ENCODE results near the gene COBL.

The COBL gene

GRCh38 chr7:51040787-51041186 lies 275.8 kb downstream of the COBL start:
- H3K9ac ChIP-seq (ENCODE audit: low read length in 2 of 2) = no peak overlapping the region
- H3K27me3 ChIP-seq (ENCODE audit: control insufficient read depth in 1 of 2, insufficient read depth in 2 of 2, low read length in 2 of 2) = no peaks in the 10 kb centered on the region
- H3K36me3 ChIP-seq (ENCODE audit: control insufficient read depth in 2 of 2, insufficient read depth in 2 of 2, low read length in 2 of 2) = peaks cover 0 to 2% of the 10 kb centered on the region in 2 donors
- H3K4me1 ChIP-seq (ENCODE audit: control insufficient read depth, insufficient read depth, low read length) = no peaks in the 10 kb centered on the region
- H3K4me3 ChIP-seq (ENCODE audit: low read length in 2 of 2) = no peak overlapping the region
- no peak overlapping the region for H3K27ac ChIP-seq (ENCODE audit: low read length)
- H3K9me3 ChIP-seq (ENCODE audit: control insufficient read depth in 2 of 2, low read length in 2 of 2) = no peaks in the 10 kb centered on the region

- peaks cover 0 to 2% of the 10 kb centered on the region in 2 donors for H3K36me3 ChIP-seq (ENCODE audit: control insufficient read depth in 2 of 2, insufficient read depth in 2 of 2, low read length in 2 of 2)
- no peak overlapping the region for H3K9ac ChIP-seq (ENCODE audit: low read length in 2 of 2)
- H3K27me3 ChIP-seq (ENCODE audit: control insufficient read depth in 1 of 2, insufficient read depth in 2 of 2, low read length in 2 of 2) = no peaks in the 10 kb centered on the region
- peaks cover 14% of the 10 kb centered on the region for H3K4me1 ChIP-seq (ENCODE audit: control insufficient read depth, insufficient read depth, low read length)
- no peaks in the 10 kb centered on the region for H3K9me3 ChIP-seq (ENCODE audit: control insufficient read depth in 2 of 2, low read length in 2 of 2)
- no peak overlapping the region for H3K27ac ChIP-seq (ENCODE audit: low read length)
- no peak overlapping the region for H3K4me3 ChIP-seq (ENCODE audit: low read length in 2 of 2)
Measured at GRCh38 chr7:51038573-51038972, 278.0 kb downstream of the COBL start.

GRCh38 chr7:51035716-51036115 lies 280.9 kb downstream of the COBL start:
- Histone ChIP-seq H3K27ac (ENCODE audit: low read length) (no peak overlapping the region), H3K36me3 (ENCODE audit: control insufficient read depth in 2 of 2, insufficient read depth in 2 of 2, low read length in 2 of 2) (no peaks in the 10 kb centered on the region), H3K9me3 (ENCODE audit: control insufficient read depth in 2 of 2, low read length in 2 of 2) (no peaks in the 10 kb centered on the region), H3K27me3 (ENCODE audit: control insufficient read depth in 1 of 2, insufficient read depth in 2 of 2, low read length in 2 of 2) (no peaks in the 10 kb centered on the region), H3K4me1 (ENCODE audit: control insufficient read depth, insufficient read depth, low read length) (peaks cover 14% of the 10 kb centered on the region), H3K9ac (ENCODE audit: low read length in 2 of 2) (no peak overlapping the region), H3K4me3 (ENCODE audit: low read length in 2 of 2) (no peak overlapping the region)

GRCh38 chr7:51034521-51035264 lies 281.9 kb downstream of the COBL start:
- Histone ChIP-seq H3K9me3 (ENCODE audit: control insufficient read depth in 2 of 2, low read length in 2 of 2) (no peaks in the 10 kb centered on the region), H3K27ac (ENCODE audit: low read length) (peak overlapping the region; percentile 11), H3K4me3 (ENCODE audit: low read length in 2 of 2) (no peak overlapping the region), H3K9ac (ENCODE audit: low read length in 2 of 2) (no peak overlapping the region), H3K36me3 (ENCODE audit: control insufficient read depth in 2 of 2, insufficient read depth in 2 of 2, low read length in 2 of 2) (peaks cover 0 to under 1% of the 10 kb centered on the region in 2 donors), H3K4me1 (ENCODE audit: control insufficient read depth, insufficient read depth, low read length) (peaks cover 14% of the 10 kb centered on the region), H3K27me3 (ENCODE audit: control insufficient read depth in 1 of 2, insufficient read depth in 2 of 2, low read length in 2 of 2) (no peaks in the 10 kb centered on the region)

GRCh38 chr7:51033727-51034520 lies 282.7 kb downstream of the COBL start:
- no peak overlapping the region for H3K9ac ChIP-seq (ENCODE audit: low read length in 2 of 2)
- peaks cover 0 to 2% of the 10 kb centered on the region in 2 donors for H3K36me3 ChIP-seq (ENCODE audit: control insufficient read depth in 2 of 2, insufficient read depth in 2 of 2, low read length in 2 of 2)
- peaks cover 14% of the 10 kb centered on the region for H3K4me1 ChIP-seq (ENCODE audit: control insufficient read depth, insufficient read depth, low read length)
- no peak overlapping the region for H3K27ac ChIP-seq (ENCODE audit: low read length)
- no peaks in the 10 kb centered on the region for H3K27me3 ChIP-seq (ENCODE audit: control insufficient read depth in 1 of 2, insufficient read depth in 2 of 2, low read length in 2 of 2)
- no peaks in the 10 kb centered on the region for H3K9me3 ChIP-seq (ENCODE audit: control insufficient read depth in 2 of 2, low read length in 2 of 2)
- H3K4me3 ChIP-seq (ENCODE audit: low read length in 2 of 2) = peak overlapping the region in 1 of 2 donors; percentile 35

GRCh38 chr7:51031791-51032515 lies 284.7 kb downstream of the COBL start:
- no peak overlapping the region for H3K9ac ChIP-seq (ENCODE audit: low read length in 2 of 2)
- no peaks in the 10 kb centered on the region for H3K9me3 ChIP-seq (ENCODE audit: control insufficient read depth in 2 of 2, low read length in 2 of 2)
- H3K27ac ChIP-seq (ENCODE audit: low read length) = no peak overlapping the region

GRCh38 chr7:51031216-51031615 lies 285.4 kb downstream of the COBL start:
- Histone ChIP-seq H3K27ac (ENCODE audit: low read length) (no peak overlapping the region), H3K36me3 (ENCODE audit: control insufficient read depth in 2 of 2, insufficient read depth in 2 of 2, low read length in 2 of 2) (peaks cover 7 to 9% of the 10 kb centered on the region in 2 donors), H3K9ac (ENCODE audit: low read length in 2 of 2) (no peak overlapping the region), H3K27me3 (ENCODE audit: control insufficient read depth in 1 of 2, insufficient read depth in 2 of 2, low read length in 2 of 2) (no peaks in the 10 kb centered on the region), H3K4me3 (ENCODE audit: low read length in 2 of 2) (no peak overlapping the region), H3K4me1 (ENCODE audit: control insufficient read depth, insufficient read depth, low read length) (peaks cover 14% of the 10 kb centered on the region), H3K9me3 (ENCODE audit: control insufficient read depth in 2 of 2, low read length in 2 of 2) (no peaks in the 10 kb centered on the region)

More at GRCh38 chr7:51031791-51032515, 284.7 kb downstream of the COBL start:
- Histone ChIP-seq H3K27me3 (ENCODE audit: control insufficient read depth in 1 of 2, insufficient read depth in 2 of 2, low read length in 2 of 2) (no peaks in the 10 kb centered on the region), H3K4me3 (ENCODE audit: low read length in 2 of 2) (no peak overlapping the region), H3K4me1 (ENCODE audit: control insufficient read depth, insufficient read depth, low read length) (peaks cover 14% of the 10 kb centered on the region), H3K36me3 (ENCODE audit: control insufficient read depth in 2 of 2, insufficient read depth in 2 of 2, low read length in 2 of 2) (peaks cover 6 to 8% of the 10 kb centered on the region in 2 donors)

GRCh38 chr7:51029701-51030191 lies 286.9 kb downstream of the COBL start:
- H3K9me3 ChIP-seq (ENCODE audit: control insufficient read depth in 2 of 2, low read length in 2 of 2) = no peaks in the 10 kb centered on the region
- H3K36me3 ChIP-seq (ENCODE audit: control insufficient read depth in 2 of 2, insufficient read depth in 2 of 2, low read length in 2 of 2) = peaks cover 8 to 9% of the 10 kb centered on the region in 2 donors
- H3K9ac ChIP-seq (ENCODE audit: low read length in 2 of 2) = no peak overlapping the region
- no peaks in the 10 kb centered on the region for H3K27me3 ChIP-seq (ENCODE audit: control insufficient read depth in 1 of 2, insufficient read depth in 2 of 2, low read length in 2 of 2)
- no peak overlapping the region for H3K27ac ChIP-seq (ENCODE audit: low read length)
- no peak overlapping the region for H3K4me3 ChIP-seq (ENCODE audit: low read length in 2 of 2)
- H3K4me1 ChIP-seq (ENCODE audit: control insufficient read depth, insufficient read depth, low read length) = peaks cover 11% of the 10 kb centered on the region

GRCh38 chr7:51029131-51029530 lies 287.5 kb downstream of the COBL start:
- Histone ChIP-seq H3K4me3 (ENCODE audit: low read length in 2 of 2) (no peak overlapping the region), H3K27ac (ENCODE audit: low read length) (no peak overlapping the region), H3K9me3 (ENCODE audit: control insufficient read depth in 2 of 2, low read length in 2 of 2) (no peaks in the 10 kb centered on the region), H3K36me3 (ENCODE audit: control insufficient read depth in 2 of 2, insufficient read depth in 2 of 2, low read length in 2 of 2) (peaks cover 9 to 12% of the 10 kb centered on the region in 2 donors), H3K4me1 (ENCODE audit: control insufficient read depth, insufficient read depth, low read length) (peaks cover 6% of the 10 kb centered on the region), H3K9ac (ENCODE audit: low read length in 2 of 2) (no peak overlapping the region), H3K27me3 (ENCODE audit: control insufficient read depth in 1 of 2, insufficient read depth in 2 of 2, low read length in 2 of 2) (no peaks in the 10 kb centered on the region)

GRCh38 chr7:51027935-51028830 lies 288.4 kb downstream of the COBL start:
- Histone ChIP-seq H3K9me3 (ENCODE audit: control insufficient read depth in 2 of 2, low read length in 2 of 2) (no peaks in the 10 kb centered on the region), H3K36me3 (ENCODE audit: control insufficient read depth in 2 of 2, insufficient read depth in 2 of 2, low read length in 2 of 2) (peaks cover 9 to 12% of the 10 kb centered on the region in 2 donors), H3K9ac (ENCODE audit: low read length in 2 of 2) (no peak overlapping the region), H3K27me3 (ENCODE audit: control insufficient read depth in 1 of 2, insufficient read depth in 2 of 2, low read length in 2 of 2) (no peaks in the 10 kb centered on the region), H3K27ac (ENCODE audit: low read length) (no peak overlapping the region), H3K4me1 (ENCODE audit: control insufficient read depth, insufficient read depth, low read length) (no peaks in the 10 kb centered on the region), H3K4me3 (ENCODE audit: low read length in 2 of 2) (no peak overlapping the region)
